Uterus (tissue), 2 donors: ENCODE data around the gene SLIT3.

ENCODE experiments used
- CTCF ChIP-seq, 4 experiments: fragments of 200-600 bp in 2 of 4; fragments of 450-650 bp in 2 of 4; sonication (generic) in 2 of 4; IDR thresholded peaks; one replicate each; pipeline ENCODE4 v1.5.1; 2016 to 2019; ENCODE audit warnings: antibody characterized with exemption in 4 of 4, mild to moderate bottlenecking in 2 of 4, moderate library complexity in 1 of 4
- POLR2A ChIP-seq, 2 donors: fragments of 450-650 bp; IDR thresholded peaks; one replicate each; pipeline ENCODE4 v1.6.1; 2016; ENCODE audit warnings: antibody characterized with exemption in 2 of 2, mild to moderate bottlenecking in 1 of 2, moderate library complexity in 1 of 2

GRCh38 chr5:168648576-168648975 lies 652.4 kb downstream of the SLIT3 start:
- TF ChIP-seq CTCF (IDR thresholded peaks at IDR 0.05), result no peak
- no peak for TF ChIP-seq POLR2A (IDR thresholded peaks at IDR 0.05)
